HEK293 (cell line): ENCODE data around the gene TMEM120A.

Experiments
- CTCF ChIA-PET: fragments of 350-600 bp; formaldehyde crosslinking; extraction: SDS; loops from one replicate; lab custom pipeline; 2021; ENCODE audit warnings: antibody characterized with exemption; lab: Yijun Ruan, JAX
- POLR2A ChIA-PET: fragments of 300-600 bp; formaldehyde crosslinking; extraction: SDS; loops from one replicate; lab custom pipeline; 2020; ENCODE audit warnings: antibody characterized with exemption, inconsistent platforms; lab: Yijun Ruan, JAX
- H3K27ac ChIP-seq: fragments of 200-500 bp; sonication (Bioruptor generic); 2 replicates; pipeline ENCODE4 v1.5.1; 2014; ENCODE audit warnings: low read depth, low read length, control low read depth, inconsistent platforms; ENCODE audit errors: extremely low read depth
- H3K36me3 ChIP-seq, 2 experiments: fragments of 200-500 bp in 1 of 2; sonication (Bioruptor generic) in 1 of 2; 1 replicate in 1 of 2; 2 replicates in 1 of 2; pipeline ENCODE4 v1.5.1; 2014 to 2017; ENCODE audit warnings: inconsistent platforms in 2 of 2, low read length in 2 of 2; ENCODE audit not compliant: control insufficient read depth in 2 of 2, insufficient read depth in 1 of 2
- H3K4me1 ChIP-seq: fragments of 200-500 bp; sonication (Bioruptor generic); 2 replicates; pipeline ENCODE4 v1.5.1; 2014; ENCODE audit warnings: mild to moderate bottlenecking, low read length, inconsistent platforms; ENCODE audit not compliant: control insufficient read depth, insufficient read depth
- H3K4me3 ChIP-seq: 2 replicates; pipeline ENCODE4 v1.5.1; 2011; ENCODE audit warnings: low read depth, mild to moderate bottlenecking, control low read depth, low read length, moderate library complexity
- H3K9me3 ChIP-seq: fragments of 200-500 bp; sonication (Bioruptor generic); 2 replicates; pipeline ENCODE4 v1.5.1; 2014; ENCODE audit warnings: low read depth, low read length, inconsistent platforms; ENCODE audit not compliant: control insufficient read depth, insufficient read depth
- HOXD13 ChIP-seq: sonication (generic); formaldehyde crosslinking; IDR thresholded peaks from 2 replicates; pipeline ENCODE4 v1.8.0; 2022; ENCODE audit warnings: missing genetic modification reagents, borderline replicate concordance
- OSR2 ChIP-seq: fragments of 450-650 bp; formaldehyde crosslinking; IDR thresholded peaks from 2 replicates; pipeline ENCODE4 v1.5.1; 2016; ENCODE audit warnings: missing biosample characterization, missing genetic modification characterization
- OVOL3 ChIP-seq: fragments of 450-650 bp; formaldehyde crosslinking; IDR thresholded peaks from 2 replicates; pipeline ENCODE4 v1.5.1; 2016; ENCODE audit warnings: missing biosample characterization, missing genetic modification characterization
- PRDM1 ChIP-seq: fragments of 450-650 bp; formaldehyde crosslinking; IDR thresholded peaks from 2 replicates; pipeline ENCODE4; 2016; ENCODE audit warnings: missing biosample characterization, missing genetic modification characterization
- ZBTB20 ChIP-seq: fragments of 450-650 bp; formaldehyde crosslinking; IDR thresholded peaks from 2 replicates; pipeline ENCODE4 v1.5.1; 2016; ENCODE audit warnings: missing biosample characterization, missing genetic modification characterization
- ZEB2 ChIP-seq: fragments of 450-650 bp; formaldehyde crosslinking; IDR thresholded peaks from 2 replicates; pipeline ENCODE4 v1.5.1; 2016; ENCODE audit warnings: missing biosample characterization, missing genetic modification characterization
- ZFP3 ChIP-seq: fragments of 450-650 bp; formaldehyde crosslinking; IDR thresholded peaks from 2 replicates; pipeline ENCODE4 v1.5.1; 2016; ENCODE audit warnings: low read depth, missing biosample characterization, missing genetic modification characterization
- ZNF132 ChIP-seq: fragments of 450-650 bp; formaldehyde crosslinking; IDR thresholded peaks from 2 replicates; pipeline ENCODE4 v1.5.1; 2017; ENCODE audit warnings: missing biosample characterization, missing genetic modification characterization, borderline replicate concordance
- ZNF169 ChIP-seq: fragments of 450-650 bp; formaldehyde crosslinking; IDR thresholded peaks from 2 replicates; pipeline ENCODE4 v1.5.1; 2016; ENCODE audit warnings: missing biosample characterization, missing genetic modification characterization
- ZNF223 ChIP-seq: fragments of 450-650 bp; formaldehyde crosslinking; IDR thresholded peaks from 2 replicates; pipeline ENCODE4 v1.5.1; 2016; ENCODE audit warnings: missing biosample characterization, missing genetic modification characterization
- ZNF324 ChIP-seq: fragments of 450-650 bp; formaldehyde crosslinking; IDR thresholded peaks from 2 replicates; pipeline ENCODE4 v1.5.1; 2016; ENCODE audit warnings: missing biosample characterization, missing genetic modification characterization
- ZNF558 ChIP-seq: fragments of 450-650 bp; formaldehyde crosslinking; IDR thresholded peaks from 2 replicates; pipeline ENCODE4 v1.5.1; 2016; ENCODE audit warnings: missing biosample characterization, missing genetic modification characterization
- ZNF658 ChIP-seq: fragments of 450-650 bp; formaldehyde crosslinking; IDR thresholded peaks from 2 replicates; pipeline ENCODE4; 2016; ENCODE audit warnings: missing biosample characterization, missing genetic modification characterization
- ZSCAN30 ChIP-seq: fragments of 450-650 bp; IDR thresholded peaks from 2 replicates; pipeline ENCODE4 v1.5.1; 2018; ENCODE audit warnings: missing biosample characterization, mild to moderate bottlenecking, missing genetic modification characterization, moderate library complexity
- TF ChIP-seq, protein P1 (sequence below): fragments of 450-650 bp; formaldehyde crosslinking; IDR thresholded peaks from 2 replicates; pipeline ENCODE4 v1.5.1; 2017; ENCODE audit warnings: missing biosample characterization, missing genetic modification characterization
- TF ChIP-seq, protein P2 (sequence below): fragments of 450-650 bp; formaldehyde crosslinking; IDR thresholded peaks from 2 replicates; pipeline ENCODE4 v1.5.1; 2016; ENCODE audit warnings: missing biosample characterization, missing genetic modification characterization
- TF ChIP-seq, protein P3 (sequence below): fragments of 450-650 bp; formaldehyde crosslinking; IDR thresholded peaks from 2 replicates; pipeline ENCODE4 v1.5.1; 2016; ENCODE audit warnings: missing biosample characterization, missing genetic modification characterization, borderline replicate concordance
- TF ChIP-seq, protein P4 (sequence below): fragments of 450-650 bp; formaldehyde crosslinking; IDR thresholded peaks from 2 replicates; pipeline ENCODE4 v1.5.1; 2017; ENCODE audit warnings: missing biosample characterization, missing genetic modification characterization

TMEM120A gene

DNA sequence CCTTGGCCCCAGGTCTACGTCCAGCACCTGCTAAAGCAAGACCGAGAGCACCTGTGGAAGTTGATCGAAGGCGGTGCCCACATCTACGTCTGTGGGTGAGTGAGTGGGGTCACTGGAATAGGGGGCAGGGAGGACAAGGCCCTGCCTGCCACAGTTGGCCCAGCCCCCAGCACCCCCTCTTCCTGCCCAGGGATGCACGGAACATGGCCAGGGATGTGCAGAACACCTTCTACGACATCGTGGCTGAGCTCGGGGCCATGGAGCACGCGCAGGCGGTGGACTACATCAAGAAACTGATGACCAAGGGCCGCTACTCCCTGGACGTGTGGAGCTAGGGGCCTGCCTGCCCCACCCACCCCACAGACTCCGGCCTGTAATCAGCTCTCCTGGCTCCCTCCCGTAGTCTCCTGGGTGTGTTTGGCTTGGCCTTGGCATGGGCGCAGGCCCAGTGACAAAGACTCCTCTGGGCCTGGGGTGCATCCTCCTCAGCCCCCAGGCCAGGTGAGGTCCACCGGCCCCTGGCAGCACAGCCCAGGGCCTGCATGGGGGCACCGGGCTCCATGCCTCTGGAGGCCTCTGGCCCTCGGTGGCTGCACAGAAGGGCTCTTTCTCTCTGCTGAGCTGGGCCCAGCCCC lies 8.1 kb downstream of the TMEM120A start:
- ChIA-PET POLR2A (interaction anchor here (0.6 kb wide), 1 partner anchor 95 kb away, joined by 3 read pairs; no protein-coding TSS in a partner anchor), CTCF (no interaction called here)
- no peak for TF ChIP-seq OVOL3 (tag by site-specific recombination)
- no peak for TF ChIP-seq ZEB2 (tag by site-specific recombination)
- TF ChIP-seq, protein P1, sequence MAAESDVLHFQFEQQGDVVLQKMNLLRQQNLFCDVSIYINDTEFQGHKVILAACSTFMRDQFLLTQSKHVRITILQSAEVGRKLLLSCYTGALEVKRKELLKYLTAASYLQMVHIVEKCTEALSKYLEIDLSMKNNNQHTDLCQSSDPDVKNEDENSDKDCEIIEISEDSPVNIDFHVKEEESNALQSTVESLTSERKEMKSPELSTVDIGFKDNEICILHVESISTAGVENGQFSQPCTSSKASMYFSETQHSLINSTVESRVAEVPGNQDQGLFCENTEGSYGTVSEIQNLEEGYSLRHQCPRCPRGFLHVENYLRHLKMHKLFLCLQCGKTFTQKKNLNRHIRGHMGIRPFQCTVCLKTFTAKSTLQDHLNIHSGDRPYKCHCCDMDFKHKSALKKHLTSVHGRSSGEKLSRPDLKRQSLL (tag by site-specific recombination), result no peak
- no peak for TF ChIP-seq ZNF324 (tag by site-specific recombination)
- TF ChIP-seq ZNF558 (tag by site-specific recombination), result no peak
- no peak for TF ChIP-seq ZSCAN30 (tag by site-specific recombination)
- TF ChIP-seq ZNF132 (tag by site-specific recombination), result no peak
- no peak for TF ChIP-seq HOXD13 (CRISPR knock-in tag)
- no peak for TF ChIP-seq OSR2 (tag by site-specific recombination)
- no peak for TF ChIP-seq ZFP3 (tag by site-specific recombination)
- no peak for TF ChIP-seq ZNF169
- TF ChIP-seq ZBTB20 (tag by site-specific recombination), result no peak
- TF ChIP-seq, protein P2, sequence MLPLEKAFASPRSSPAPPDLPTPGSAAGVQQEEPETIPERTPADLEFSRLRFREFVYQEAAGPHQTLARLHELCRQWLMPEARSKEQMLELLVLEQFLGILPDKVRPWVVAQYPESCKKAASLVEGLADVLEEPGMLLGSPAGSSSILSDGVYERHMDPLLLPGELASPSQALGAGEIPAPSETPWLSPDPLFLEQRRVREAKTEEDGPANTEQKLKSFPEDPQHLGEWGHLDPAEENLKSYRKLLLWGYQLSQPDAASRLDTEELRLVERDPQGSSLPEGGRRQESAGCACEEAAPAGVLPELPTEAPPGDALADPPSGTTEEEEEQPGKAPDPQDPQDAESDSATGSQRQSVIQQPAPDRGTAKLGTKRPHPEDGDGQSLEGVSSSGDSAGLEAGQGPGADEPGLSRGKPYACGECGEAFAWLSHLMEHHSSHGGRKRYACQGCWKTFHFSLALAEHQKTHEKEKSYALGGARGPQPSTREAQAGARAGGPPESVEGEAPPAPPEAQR (tag by site-specific recombination), result no peak
- no peak for TF ChIP-seq ZNF223
- TF ChIP-seq, protein P3, sequence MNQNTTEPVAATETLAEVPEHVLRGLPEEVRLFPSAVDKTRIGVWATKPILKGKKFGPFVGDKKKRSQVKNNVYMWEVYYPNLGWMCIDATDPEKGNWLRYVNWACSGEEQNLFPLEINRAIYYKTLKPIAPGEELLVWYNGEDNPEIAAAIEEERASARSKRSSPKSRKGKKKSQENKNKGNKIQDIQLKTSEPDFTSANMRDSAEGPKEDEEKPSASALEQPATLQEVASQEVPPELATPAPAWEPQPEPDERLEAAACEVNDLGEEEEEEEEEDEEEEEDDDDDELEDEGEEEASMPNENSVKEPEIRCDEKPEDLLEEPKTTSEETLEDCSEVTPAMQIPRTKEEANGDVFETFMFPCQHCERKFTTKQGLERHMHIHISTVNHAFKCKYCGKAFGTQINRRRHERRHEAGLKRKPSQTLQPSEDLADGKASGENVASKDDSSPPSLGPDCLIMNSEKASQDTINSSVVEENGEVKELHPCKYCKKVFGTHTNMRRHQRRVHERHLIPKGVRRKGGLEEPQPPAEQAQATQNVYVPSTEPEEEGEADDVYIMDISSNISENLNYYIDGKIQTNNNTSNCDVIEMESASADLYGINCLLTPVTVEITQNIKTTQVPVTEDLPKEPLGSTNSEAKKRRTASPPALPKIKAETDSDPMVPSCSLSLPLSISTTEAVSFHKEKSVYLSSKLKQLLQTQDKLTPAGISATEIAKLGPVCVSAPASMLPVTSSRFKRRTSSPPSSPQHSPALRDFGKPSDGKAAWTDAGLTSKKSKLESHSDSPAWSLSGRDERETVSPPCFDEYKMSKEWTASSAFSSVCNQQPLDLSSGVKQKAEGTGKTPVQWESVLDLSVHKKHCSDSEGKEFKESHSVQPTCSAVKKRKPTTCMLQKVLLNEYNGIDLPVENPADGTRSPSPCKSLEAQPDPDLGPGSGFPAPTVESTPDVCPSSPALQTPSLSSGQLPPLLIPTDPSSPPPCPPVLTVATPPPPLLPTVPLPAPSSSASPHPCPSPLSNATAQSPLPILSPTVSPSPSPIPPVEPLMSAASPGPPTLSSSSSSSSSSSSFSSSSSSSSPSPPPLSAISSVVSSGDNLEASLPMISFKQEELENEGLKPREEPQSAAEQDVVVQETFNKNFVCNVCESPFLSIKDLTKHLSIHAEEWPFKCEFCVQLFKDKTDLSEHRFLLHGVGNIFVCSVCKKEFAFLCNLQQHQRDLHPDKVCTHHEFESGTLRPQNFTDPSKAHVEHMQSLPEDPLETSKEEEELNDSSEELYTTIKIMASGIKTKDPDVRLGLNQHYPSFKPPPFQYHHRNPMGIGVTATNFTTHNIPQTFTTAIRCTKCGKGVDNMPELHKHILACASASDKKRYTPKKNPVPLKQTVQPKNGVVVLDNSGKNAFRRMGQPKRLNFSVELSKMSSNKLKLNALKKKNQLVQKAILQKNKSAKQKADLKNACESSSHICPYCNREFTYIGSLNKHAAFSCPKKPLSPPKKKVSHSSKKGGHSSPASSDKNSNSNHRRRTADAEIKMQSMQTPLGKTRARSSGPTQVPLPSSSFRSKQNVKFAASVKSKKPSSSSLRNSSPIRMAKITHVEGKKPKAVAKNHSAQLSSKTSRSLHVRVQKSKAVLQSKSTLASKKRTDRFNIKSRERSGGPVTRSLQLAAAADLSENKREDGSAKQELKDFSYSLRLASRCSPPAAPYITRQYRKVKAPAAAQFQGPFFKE (tag by site-specific recombination), result no peak
- TF ChIP-seq PRDM1 (tag by site-specific recombination), result no peak
- no peak for TF ChIP-seq ZNF658
- TF ChIP-seq, protein P4, sequence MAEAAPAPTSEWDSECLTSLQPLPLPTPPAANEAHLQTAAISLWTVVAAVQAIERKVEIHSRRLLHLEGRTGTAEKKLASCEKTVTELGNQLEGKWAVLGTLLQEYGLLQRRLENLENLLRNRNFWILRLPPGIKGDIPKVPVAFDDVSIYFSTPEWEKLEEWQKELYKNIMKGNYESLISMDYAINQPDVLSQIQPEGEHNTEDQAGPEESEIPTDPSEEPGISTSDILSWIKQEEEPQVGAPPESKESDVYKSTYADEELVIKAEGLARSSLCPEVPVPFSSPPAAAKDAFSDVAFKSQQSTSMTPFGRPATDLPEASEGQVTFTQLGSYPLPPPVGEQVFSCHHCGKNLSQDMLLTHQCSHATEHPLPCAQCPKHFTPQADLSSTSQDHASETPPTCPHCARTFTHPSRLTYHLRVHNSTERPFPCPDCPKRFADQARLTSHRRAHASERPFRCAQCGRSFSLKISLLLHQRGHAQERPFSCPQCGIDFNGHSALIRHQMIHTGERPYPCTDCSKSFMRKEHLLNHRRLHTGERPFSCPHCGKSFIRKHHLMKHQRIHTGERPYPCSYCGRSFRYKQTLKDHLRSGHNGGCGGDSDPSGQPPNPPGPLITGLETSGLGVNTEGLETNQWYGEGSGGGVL (tag by site-specific recombination), result no peak
- no peak overlapping the region for H3K27ac ChIP-seq
- no peaks in the 10 kb centered on the region for H3K4me1 ChIP-seq
- H3K9me3 ChIP-seq, result no peaks in the 10 kb centered on the region
- H3K36me3 ChIP-seq, result peaks cover 0 to 44% of the 10 kb centered on the region in 2 experiments; a peak in 1 of 3 replicates
- H3K4me3 ChIP-seq, result no peak overlapping the region
